Panc1 (cell line): ENCODE measurements around the gene ZNF844. TPM values are rescaled to one million over a fixed set of nuclear protein-coding genes. Genes with fewer than 3 reads are reported as not detected.

ENCODE experiments used
- ATAC-seq: fragments of 200-7000 bp; cut with Tn5 transposase; 2 replicates; pipeline ENCODE4 v1.9.1; 2020; ENCODE audit warnings: mild to moderate bottlenecking, moderate library complexity
- BruUV-seq: library from RNA; stranded (reverse); fragments of 400-500 nt; replicated peaks from 2 replicates; lab custom pipeline; 2021; lab: Mats Ljungman, UMichigan
- CTCF ChIA-PET: fragments of 300-600 bp; sonication (Branson Sonifier 250); formaldehyde crosslinking; loops from one replicate; lab custom pipeline; 2022; ENCODE audit warnings: antibody characterized with exemption; lab: Charles Lee
- POLR2A ChIA-PET: fragments of 300-600 bp; sonication (Branson Sonifier 250); formaldehyde crosslinking; loops from one replicate; lab custom pipeline; 2022; ENCODE audit warnings: antibody characterized with exemption; lab: Charles Lee
- DNase-seq: peaks from one replicate; pipeline ENCODE4 v3.0.0-alpha.2; 2010; ENCODE audit warnings: low read depth, low spot score
- H3K27ac ChIP-seq: 2 replicates; pipeline ENCODE4 v1.5.1; 2011; ENCODE audit warnings: mild to moderate bottlenecking, low read length, inconsistent platforms
- H3K27me3 ChIP-seq: fragments of 200-500 bp; sonication (Bioruptor generic); 2 replicates; pipeline ENCODE4 v1.6.0; 2014; ENCODE audit warnings: low read length, inconsistent platforms; ENCODE audit not compliant: control insufficient read depth, insufficient read depth
- H3K36me3 ChIP-seq: fragments of 200-500 bp; sonication (Bioruptor generic); 2 replicates; pipeline ENCODE4 v1.5.1; 2014; ENCODE audit warnings: inconsistent platforms, mild to moderate bottlenecking, low read length, moderate library complexity; ENCODE audit not compliant: control insufficient read depth, insufficient read depth
- H3K4me1 ChIP-seq: 2 replicates; pipeline ENCODE4 v1.5.1; 2011; ENCODE audit warnings: inconsistent platforms, mild to moderate bottlenecking, low read length, moderate library complexity; ENCODE audit not compliant: control insufficient read depth, insufficient read depth
- H3K4me3 ChIP-seq, 2 experiments: 2 replicates each; pipeline ENCODE4 v1.5.1; 2011 to 2012; ENCODE audit warnings: low read depth in 2 of 2, low read length in 2 of 2, mild to moderate bottlenecking in 2 of 2, inconsistent platforms in 1 of 2, moderate library complexity in 1 of 2
- H3K9me3 ChIP-seq: fragments of 200-500 bp; sonication (Bioruptor generic); 2 replicates; pipeline ENCODE4 v1.5.1; 2014; ENCODE audit warnings: low read depth, mild to moderate bottlenecking, inconsistent platforms, low read length, moderate library complexity; ENCODE audit not compliant: control insufficient read depth, insufficient read depth
- CTCF ChIP-seq: fragments of 450-650 bp; IDR thresholded peaks from 2 replicates; pipeline ENCODE4 v1.5.1; 2017; ENCODE audit warnings: mild to moderate bottlenecking
- POLR2AphosphoS5 ChIP-seq: IDR thresholded peaks from 2 replicates; pipeline ENCODE4 v1.6.1; 2012; ENCODE audit warnings: mild to moderate bottlenecking, low read depth, low read length, moderate library complexity
- SIN3A ChIP-seq: IDR thresholded peaks from 2 replicates; pipeline ENCODE4 v1.6.1; 2012; ENCODE audit warnings: low read depth, mild to moderate bottlenecking, low read length, moderate library complexity, borderline replicate concordance; ENCODE audit not compliant: insufficient read depth
- TCF7L2 ChIP-seq: IDR thresholded peaks from 2 replicates; pipeline ENCODE4 v1.6.1; 2011; ENCODE audit warnings: mild to moderate bottlenecking, low read depth, low read length, inconsistent platforms
- in situ Hi-C: cut with HindIII; loops from 2 replicates; pipeline ENCODE4 v1.10.0; 2016; ENCODE audit warnings: low sequenced_read_pairs, low pct_unique_long_range_greater_than_20kb
- intact Hi-C: fragments of 100-400 bp; cut with micrococcal nuclease; formaldehyde crosslinking; loops from one replicate; pipeline ENCODE4 v1.10.0; 2022; ENCODE audit not compliant: unreplicated experiment
- total RNA-seq: library from RNA; stranded (reverse); gene quantifications from one replicate; pipeline ENCODE4 v1.2.1, GENCODE V29; 2021; ENCODE audit not compliant: unreplicated experiment
- TF ChIP-seq, protein P1 (sequence below), 2 experiments: IDR thresholded peaks; 2 replicates each; pipeline ENCODE4 v1.6.1; 2011 to 2012; ENCODE audit warnings: low read depth in 2 of 2, control low read depth in 1 of 2, low read length in 1 of 2, mild to moderate bottlenecking in 1 of 2, moderate library complexity in 1 of 2; ENCODE audit not compliant: insufficient read depth in 1 of 2

Gene ZNF844
- total RNA-seq, 1 experiment from 2014 or later: 8.6 TPM

DNA sequence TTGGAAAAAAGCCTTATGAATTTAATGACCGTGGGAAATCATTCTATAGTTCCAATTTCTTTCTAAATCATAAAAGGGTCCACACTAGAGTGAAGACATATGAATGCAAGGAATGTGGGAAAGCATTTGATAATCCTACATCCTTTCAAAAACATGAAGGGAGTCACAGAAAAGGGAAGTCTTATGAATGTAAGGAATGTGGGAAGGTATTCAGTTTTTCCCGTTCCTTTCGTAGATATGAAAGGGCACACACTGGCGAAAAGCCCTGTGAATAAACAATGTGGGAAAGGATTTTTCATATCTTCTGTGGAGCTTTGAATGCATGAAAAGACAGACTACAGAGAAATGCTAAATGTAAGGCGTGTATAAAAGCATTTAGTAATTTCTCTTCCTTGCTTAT lies 48.6 kb downstream of the ZNF844 start:
- H3K4me3 ChIP-seq: no peak overlapping the region
- ATAC-seq: no peak
- intact Hi-C loops: no loop called here
- ChIA-PET POLR2A (no interaction called here), CTCF (no interaction called here)
- peaks cover 44% of the 10 kb centered on the region for H3K9me3 ChIP-seq
- H3K27me3 ChIP-seq: no peaks in the 10 kb centered on the region
- in situ Hi-C loops: no loop called here
- DNase-seq: no peak
- TF ChIP-seq TCF7L2 (no peak), POLR2AphosphoS5 (no peak), CTCF (no peak), SIN3A (no peak)
- TF ChIP-seq, protein P1, sequence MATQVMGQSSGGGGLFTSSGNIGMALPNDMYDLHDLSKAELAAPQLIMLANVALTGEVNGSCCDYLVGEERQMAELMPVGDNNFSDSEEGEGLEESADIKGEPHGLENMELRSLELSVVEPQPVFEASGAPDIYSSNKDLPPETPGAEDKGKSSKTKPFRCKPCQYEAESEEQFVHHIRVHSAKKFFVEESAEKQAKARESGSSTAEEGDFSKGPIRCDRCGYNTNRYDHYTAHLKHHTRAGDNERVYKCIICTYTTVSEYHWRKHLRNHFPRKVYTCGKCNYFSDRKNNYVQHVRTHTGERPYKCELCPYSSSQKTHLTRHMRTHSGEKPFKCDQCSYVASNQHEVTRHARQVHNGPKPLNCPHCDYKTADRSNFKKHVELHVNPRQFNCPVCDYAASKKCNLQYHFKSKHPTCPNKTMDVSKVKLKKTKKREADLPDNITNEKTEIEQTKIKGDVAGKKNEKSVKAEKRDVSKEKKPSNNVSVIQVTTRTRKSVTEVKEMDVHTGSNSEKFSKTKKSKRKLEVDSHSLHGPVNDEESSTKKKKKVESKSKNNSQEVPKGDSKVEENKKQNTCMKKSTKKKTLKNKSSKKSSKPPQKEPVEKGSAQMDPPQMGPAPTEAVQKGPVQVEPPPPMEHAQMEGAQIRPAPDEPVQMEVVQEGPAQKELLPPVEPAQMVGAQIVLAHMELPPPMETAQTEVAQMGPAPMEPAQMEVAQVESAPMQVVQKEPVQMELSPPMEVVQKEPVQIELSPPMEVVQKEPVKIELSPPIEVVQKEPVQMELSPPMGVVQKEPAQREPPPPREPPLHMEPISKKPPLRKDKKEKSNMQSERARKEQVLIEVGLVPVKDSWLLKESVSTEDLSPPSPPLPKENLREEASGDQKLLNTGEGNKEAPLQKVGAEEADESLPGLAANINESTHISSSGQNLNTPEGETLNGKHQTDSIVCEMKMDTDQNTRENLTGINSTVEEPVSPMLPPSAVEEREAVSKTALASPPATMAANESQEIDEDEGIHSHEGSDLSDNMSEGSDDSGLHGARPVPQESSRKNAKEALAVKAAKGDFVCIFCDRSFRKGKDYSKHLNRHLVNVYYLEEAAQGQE (IDR thresholded peaks at IDR 0.05; ENCODE audit: insufficient read depth in 1 of 2, low read depth in 2 of 2, low read length in 1 of 2): no peak
- 0 out of 2 replicates have a peak, but pooled peaks cover 3% of the 10 kb centered on the region for H3K36me3 ChIP-seq
- TSS peak; percentile 48 for BruUV-seq
- no peaks in the 10 kb centered on the region for H3K4me1 ChIP-seq
- no peak overlapping the region for H3K27ac ChIP-seq

DNA sequence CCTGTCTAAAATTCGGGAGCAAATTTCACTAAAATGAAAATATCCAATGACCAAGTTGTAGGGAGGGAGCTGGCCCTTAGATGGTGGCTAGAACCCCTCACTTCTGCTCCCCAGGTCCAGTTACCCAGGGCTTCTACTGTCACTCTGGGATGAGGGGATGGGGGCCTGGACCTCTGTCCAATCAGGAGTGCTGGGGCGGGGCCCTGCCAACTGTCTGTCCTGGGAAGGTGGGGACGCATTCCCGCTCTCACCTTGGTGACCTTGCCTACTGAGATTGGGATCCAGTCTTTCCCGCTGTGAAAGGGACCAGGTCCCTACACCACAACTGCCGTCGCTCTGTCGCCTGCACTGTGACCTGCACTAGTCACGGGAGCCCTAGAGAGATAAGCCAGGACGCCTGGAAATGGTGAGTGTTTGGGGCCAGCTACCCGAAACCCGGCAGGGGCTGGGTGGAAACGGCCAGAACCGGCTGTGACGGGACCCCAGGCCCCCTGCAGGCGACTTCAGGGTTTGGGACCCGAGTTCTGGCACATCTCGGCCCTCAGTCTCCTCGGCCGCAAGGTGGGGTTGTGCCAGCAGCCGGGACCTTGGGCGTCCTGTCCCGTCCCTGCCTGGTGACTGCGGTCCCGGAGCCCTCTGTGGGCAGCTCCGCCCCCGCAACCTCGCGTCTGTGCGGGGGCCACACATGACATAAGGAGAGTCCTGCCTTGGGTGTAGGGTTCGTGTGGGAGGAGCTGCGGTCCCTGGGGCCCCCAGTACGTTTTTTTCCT lies 52.9 kb downstream of the ZNF844 start:
- CTCF ChIA-PET: no interaction called here
- intact Hi-C loops: no loop called here
- no TSS peak for BruUV-seq
- POLR2A ChIA-PET: no interaction called here
- H3K9me3 ChIP-seq: peaks cover 18% of the 10 kb centered on the region
- TF ChIP-seq, protein P1 (IDR thresholded peaks at IDR 0.05; ENCODE audit: insufficient read depth in 1 of 2, low read depth in 2 of 2, low read length in 1 of 2): no peak
- no peak for TF ChIP-seq CTCF
- no peak for TF ChIP-seq POLR2AphosphoS5
- TF ChIP-seq SIN3A: no peak
- H3K27me3 ChIP-seq: no peaks in the 10 kb centered on the region
- H3K4me1 ChIP-seq: no peaks in the 10 kb centered on the region
- DNase-seq (no peak), ATAC-seq (no peak)
- no peak overlapping the region for H3K27ac ChIP-seq
- in situ Hi-C loops: no loop called here
- H3K4me3 ChIP-seq: no peak overlapping the region
- no peaks in the 10 kb centered on the region for H3K36me3 ChIP-seq
